HG02759 (cell line): Measurements from ENCODE around the gene RRM1.

Experiments
- ATAC-seq: cut with Tn5 transposase; IDR thresholded peaks from one replicate; pipeline ENCODE4 v1.9.1; 2021; ENCODE audit warnings: mild to moderate bottlenecking, moderate library complexity; ENCODE audit not compliant: unreplicated experiment

RRM1 gene

DNA sequence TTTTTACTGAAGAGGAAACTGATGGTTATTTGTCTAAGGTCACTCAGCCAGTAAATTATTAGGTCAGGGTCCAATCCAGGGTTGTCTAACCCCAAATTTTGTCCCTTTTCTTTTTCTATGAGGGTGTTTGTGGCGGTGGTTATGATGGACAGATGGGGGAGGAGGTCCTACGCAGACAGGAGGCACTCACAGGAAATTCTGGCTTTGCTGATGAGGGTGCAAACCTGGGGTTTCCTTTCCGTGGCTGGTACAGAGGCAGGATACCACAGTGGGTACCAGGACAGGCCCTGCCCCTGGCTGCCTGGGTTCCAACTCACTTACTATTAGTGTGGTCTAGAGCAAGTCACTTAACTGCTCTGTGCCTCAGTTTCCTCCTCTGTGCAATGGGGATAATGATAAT, 91.0 kb downstream of the RRM1 start:
- no peak for ATAC-seq

DNA sequence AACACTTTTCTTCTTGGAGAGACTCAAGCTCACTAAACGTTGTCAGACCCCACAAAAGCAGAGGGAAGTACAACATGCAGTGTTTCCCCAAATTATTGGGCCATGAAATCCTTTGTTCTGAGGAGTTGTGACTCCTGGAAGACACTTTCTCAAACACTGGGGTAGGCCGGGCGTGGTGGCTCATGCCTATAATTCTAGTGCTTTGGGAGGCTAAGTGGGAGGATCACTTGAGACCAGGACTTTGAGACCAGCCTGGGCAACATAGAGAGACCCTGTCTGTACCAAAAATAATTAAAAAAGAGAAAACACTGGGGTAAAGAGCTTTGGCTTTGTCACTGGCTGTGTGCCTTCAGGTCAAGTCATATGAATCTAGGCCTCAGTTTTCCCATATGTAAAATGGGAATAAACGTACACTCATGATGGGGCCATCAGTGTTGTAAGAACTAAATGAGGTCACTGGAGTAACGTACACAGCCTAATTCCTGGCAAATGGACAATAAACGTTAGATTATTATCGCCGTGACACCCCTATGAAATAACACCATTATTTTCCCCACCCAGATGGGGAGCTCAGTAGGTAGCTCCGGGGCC, 92.0 kb downstream of the RRM1 start:
- ATAC-seq = no peak

DNA sequence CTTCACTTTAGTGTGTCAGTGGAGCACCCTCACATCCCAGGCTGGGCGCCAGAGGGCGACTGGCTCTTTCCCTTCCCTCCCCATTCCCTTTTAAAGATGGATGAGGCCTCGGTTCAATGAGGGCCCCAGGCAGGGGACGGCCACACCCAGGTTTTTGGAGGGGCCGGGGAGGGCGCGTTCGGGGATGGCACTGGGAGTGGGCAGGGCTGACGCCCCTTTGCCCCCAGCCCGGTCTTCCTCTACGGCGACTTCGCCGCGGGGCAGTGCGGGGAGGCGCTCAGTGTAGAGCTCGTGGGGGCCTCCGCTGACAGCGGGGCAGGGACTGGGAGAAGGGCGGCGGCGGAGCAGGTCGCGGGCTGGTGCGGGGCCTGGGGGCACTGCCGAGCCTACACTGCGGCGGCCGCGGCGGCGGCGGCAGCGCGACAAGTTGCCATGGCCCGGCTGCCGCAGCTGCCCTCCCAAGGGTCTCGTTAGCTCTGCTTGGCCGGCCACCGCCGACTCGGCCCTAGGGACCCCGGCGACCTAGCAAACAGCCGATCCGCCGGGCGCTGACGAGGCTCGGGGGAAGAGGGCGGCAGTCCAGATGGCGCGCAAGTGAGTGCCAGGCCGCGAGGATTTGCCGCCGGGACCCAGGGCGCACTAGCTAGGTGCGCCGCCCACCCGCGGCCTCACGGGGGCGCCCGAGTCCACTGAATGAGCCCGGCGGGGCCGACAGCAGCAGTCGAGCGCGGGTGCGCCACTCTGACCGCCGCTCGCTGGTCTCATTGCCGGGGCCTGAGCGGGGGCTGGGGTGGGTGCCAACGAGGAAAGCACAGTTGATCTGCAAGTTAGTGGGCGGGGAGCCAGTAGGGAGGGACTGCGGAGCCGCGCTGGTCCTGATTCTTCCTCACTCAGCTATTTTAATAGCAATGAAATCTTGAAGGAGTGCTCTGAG, 92.7 kb downstream of the RRM1 start:
- ATAC-seq = peak; percentile 96
